ENCODE data around the gene PHC3. TPM values are rescaled to one million over a fixed set of nuclear protein-coding genes. Genes with fewer than 3 reads are reported as not detected.

The PHC3 gene
- total and polyA plus RNA-seq, 2 of the 13 experiments (the other 11 are each of a cell fraction or from before 2014, with no cell fraction given) = 24.1 to 49.0 TPM

- TF ChIP-seq ZNF276 (CRISPR knock-in tag; IDR thresholded peaks at IDR 0.05; ENCODE audit: low read depth) = no peak
- no peak for TF ChIP-seq MIER2 (CRISPR knock-in tag; IDR thresholded peaks at IDR 0.05)
- no peak for TF ChIP-seq ATF4 (CRISPR knock-in tag; IDR thresholded peaks at IDR 0.05)
- peak; percentile 98 for TF ChIP-seq TEAD3 (CRISPR knock-in tag; optimal IDR thresholded peaks at IDR 0.05; ENCODE audit: borderline replicate concordance)
- TF ChIP-seq SNAPC4 (CRISPR knock-in tag; IDR thresholded peaks at IDR 0.05) = no peak; the same call in 1 of the 2 replicates
- TF ChIP-seq MED1 (CRISPR knock-in tag; IDR thresholded peaks at IDR 0.05) = peak; percentile 34; the same call in 1 of the 2 replicates
- TF ChIP-seq ZNF773 (CRISPR knock-in tag; IDR thresholded peaks at IDR 0.05; ENCODE audit: borderline replicate concordance) = no peak
- peak; percentile 57 for TF ChIP-seq ELF3 (CRISPR knock-in tag; IDR thresholded peaks at IDR 0.05)
- TF ChIP-seq ZBTB2 (CRISPR knock-in tag; IDR thresholded peaks at IDR 0.05; ENCODE audit: low read depth) = no peak
- peak; percentile 76 for TF ChIP-seq PHF8 (CRISPR knock-in tag; IDR thresholded peaks at IDR 0.05)
- TF ChIP-seq ZNF552 (CRISPR knock-in tag; IDR thresholded peaks at IDR 0.05; ENCODE audit: borderline replicate concordance) = no peak
- no peak for TF ChIP-seq ZBTB1 (CRISPR knock-in tag; IDR thresholded peaks at IDR 0.05; ENCODE audit: borderline replicate concordance)
- no peak for TF ChIP-seq SRSF9 (IDR thresholded peaks at IDR 0.05; ENCODE audit: borderline replicate concordance, insufficient read depth, low read depth, low read length, poor library complexity, severe bottlenecking)
- TF ChIP-seq NCOA2 (CRISPR knock-in tag; IDR thresholded peaks at IDR 0.05) = no peak
- TF ChIP-seq ZNF124 (CRISPR knock-in tag; IDR thresholded peaks at IDR 0.05) = peak; percentile 65; the same call in 1 of the 2 replicates
- TF ChIP-seq SUZ12 (IDR thresholded peaks at IDR 0.05; ENCODE audit: low read depth, low read length) = peak; percentile 36; the same call in 1 of the 2 replicates
- TF ChIP-seq MXI1 (IDR thresholded peaks at IDR 0.05; ENCODE audit: borderline replicate concordance, low read depth, low read length) = peak; percentile 23; the same call in 1 of the 3 replicates
- TF ChIP-seq HINFP (CRISPR knock-in tag; IDR thresholded peaks at IDR 0.05; ENCODE audit: low read depth) = no peak
- peak; percentile 87; the same call in 1 of the 2 replicates for TF ChIP-seq SP5 (CRISPR knock-in tag; IDR thresholded peaks at IDR 0.05; ENCODE audit: borderline replicate concordance, low read depth)
Observed at GRCh38 chr3:170221924-170222646, 40.6 kb upstream of the PHC3 start, which contains the start of gene PRKCI (continued).
